ENCODE data around the gene MSANTD1.

The MSANTD1 gene

GRCh38 chr4:3247399-3248177 lies 1.4 kb upstream of the MSANTD1 start:
- DNase-seq (ENCODE audit: low read depth in 2 of 2, low spot score in 1 of 2), result no peak

- DNase-seq (ENCODE audit: low read depth in 2 of 2, low spot score in 1 of 2), result no peak
Observed at GRCh38 chr4:3248178-3248480, 830 bp upstream of the MSANTD1 start.

GRCh38 chr4:3249711-3250437 lies 915 bp downstream of the MSANTD1 start:
- DNase-seq (ENCODE audit: low read depth in 2 of 2, low spot score in 1 of 2), result no peak

- no peak for DNase-seq (ENCODE audit: low read depth in 2 of 2, low spot score in 1 of 2)
Observed at GRCh38 chr4:3250438-3250955, 1.5 kb downstream of the MSANTD1 start.

GRCh38 chr4:3250956-3251690 lies 2.2 kb downstream of the MSANTD1 start:
- DNase-seq (ENCODE audit: low read depth in 2 of 2, low spot score in 1 of 2), result no peak

- DNase-seq (ENCODE audit: low read depth in 2 of 2, low spot score in 1 of 2), result no peak
Observed at GRCh38 chr4:3251691-3252479, 2.9 kb downstream of the MSANTD1 start.

- DNase-seq (ENCODE audit: low read depth in 2 of 2, low spot score in 1 of 2), result no peak
Observed at GRCh38 chr4:3252480-3252828, 3.5 kb downstream of the MSANTD1 start.

- no peak for DNase-seq (ENCODE audit: low read depth in 2 of 2, low spot score in 1 of 2)
Observed at GRCh38 chr4:3252831-3253641, 4.1 kb downstream of the MSANTD1 start.

GRCh38 chr4:3253808-3254207 lies 4.8 kb downstream of the MSANTD1 start:
- DNase-seq (ENCODE audit: low read depth in 2 of 2, low spot score in 1 of 2), result no peak

GRCh38 chr4:3254302-3255131 lies 5.6 kb downstream of the MSANTD1 start:
- no peak for DNase-seq (ENCODE audit: low read depth in 2 of 2, low spot score in 1 of 2)

GRCh38 chr4:3255611-3256186 lies 6.7 kb downstream of the MSANTD1 start:
- no peak for DNase-seq (ENCODE audit: low read depth in 2 of 2, low spot score in 1 of 2)

GRCh38 chr4:3256230-3257102 lies 7.5 kb downstream of the MSANTD1 start:
- DNase-seq (ENCODE audit: low read depth in 2 of 2, low spot score in 1 of 2), result no peak

- DNase-seq (ENCODE audit: low read depth in 2 of 2, low spot score in 1 of 2), result no peak
Observed at GRCh38 chr4:3257103-3257555, 8.2 kb downstream of the MSANTD1 start.

GRCh38 chr4:3257556-3258482 lies 8.9 kb downstream of the MSANTD1 start:
- no peak for DNase-seq (ENCODE audit: low read depth in 2 of 2, low spot score in 1 of 2)

- DNase-seq (ENCODE audit: low read depth in 2 of 2, low spot score in 1 of 2), result no peak
Observed at GRCh38 chr4:3261411-3262207, 12.7 kb downstream of the MSANTD1 start.
